GM12872 (cell line): ENCODE results near the gene TRIM62.

Experiments used
- TF ChIP-seq, protein P1 (sequence below): IDR thresholded peaks from 3 replicates; pipeline ENCODE4 v1.5.1; 2011; ENCODE audit warnings: low read depth, mild to moderate bottlenecking, low read length, moderate library complexity; ENCODE audit not compliant: insufficient read depth

The TRIM62 gene

DNA sequence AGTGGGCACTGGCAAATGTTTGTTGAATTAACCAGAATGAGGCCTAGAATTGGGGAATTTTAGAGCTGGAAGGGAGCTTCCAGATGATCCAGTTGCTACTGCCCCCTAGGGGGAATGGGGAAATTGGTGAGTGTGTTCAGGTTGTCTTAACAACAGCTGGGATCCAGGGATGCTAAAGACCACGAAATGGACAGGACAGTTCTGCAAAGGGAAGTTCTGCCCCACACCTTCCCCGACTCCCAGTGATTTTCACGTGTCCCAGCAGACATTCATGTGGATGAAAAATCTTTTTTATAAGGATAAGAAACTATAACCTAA lies 33.9 kb downstream of the TRIM62 start:
- TF ChIP-seq, protein P1, sequence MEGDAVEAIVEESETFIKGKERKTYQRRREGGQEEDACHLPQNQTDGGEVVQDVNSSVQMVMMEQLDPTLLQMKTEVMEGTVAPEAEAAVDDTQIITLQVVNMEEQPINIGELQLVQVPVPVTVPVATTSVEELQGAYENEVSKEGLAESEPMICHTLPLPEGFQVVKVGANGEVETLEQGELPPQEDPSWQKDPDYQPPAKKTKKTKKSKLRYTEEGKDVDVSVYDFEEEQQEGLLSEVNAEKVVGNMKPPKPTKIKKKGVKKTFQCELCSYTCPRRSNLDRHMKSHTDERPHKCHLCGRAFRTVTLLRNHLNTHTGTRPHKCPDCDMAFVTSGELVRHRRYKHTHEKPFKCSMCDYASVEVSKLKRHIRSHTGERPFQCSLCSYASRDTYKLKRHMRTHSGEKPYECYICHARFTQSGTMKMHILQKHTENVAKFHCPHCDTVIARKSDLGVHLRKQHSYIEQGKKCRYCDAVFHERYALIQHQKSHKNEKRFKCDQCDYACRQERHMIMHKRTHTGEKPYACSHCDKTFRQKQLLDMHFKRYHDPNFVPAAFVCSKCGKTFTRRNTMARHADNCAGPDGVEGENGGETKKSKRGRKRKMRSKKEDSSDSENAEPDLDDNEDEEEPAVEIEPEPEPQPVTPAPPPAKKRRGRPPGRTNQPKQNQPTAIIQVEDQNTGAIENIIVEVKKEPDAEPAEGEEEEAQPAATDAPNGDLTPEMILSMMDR: peak; percentile 43; the same call in 2 of the 3 replicates

DNA sequence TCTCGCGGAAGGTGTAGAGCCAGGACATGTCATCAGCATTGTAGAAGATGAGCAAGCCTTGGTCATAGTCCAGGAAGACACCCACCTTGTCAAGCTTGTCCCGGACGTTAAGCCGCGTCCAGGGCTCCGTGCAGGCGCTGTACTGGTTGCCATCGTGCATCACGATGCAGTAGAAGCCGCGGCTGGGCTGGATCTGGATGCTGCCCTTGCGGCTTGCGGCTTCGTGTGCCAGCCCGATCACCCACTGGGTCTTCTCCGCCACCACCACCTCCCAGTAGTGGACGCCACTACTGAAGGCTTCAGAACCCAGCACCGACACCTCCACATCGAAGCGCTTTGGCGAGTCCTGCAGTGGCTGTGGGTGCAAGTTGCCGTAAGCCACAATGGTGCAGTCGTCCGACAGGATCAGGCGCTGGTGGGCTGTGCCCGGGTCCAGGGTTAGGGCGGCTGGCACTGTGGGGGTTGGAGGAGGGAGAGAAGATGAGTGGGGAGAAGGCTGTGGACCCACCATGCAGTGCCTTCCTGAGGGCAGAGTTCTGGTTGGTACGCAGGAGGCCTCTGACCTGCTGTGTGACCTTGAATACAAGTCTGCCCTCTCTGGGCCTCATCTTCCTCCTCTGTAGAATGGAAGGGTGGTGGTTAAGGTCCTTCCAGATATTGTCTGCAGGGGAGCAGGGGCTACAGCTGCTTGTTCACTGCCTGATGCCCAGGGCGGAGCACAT lies 34.4 kb downstream of the TRIM62 start:
- TF ChIP-seq, protein P1: no peak

DNA sequence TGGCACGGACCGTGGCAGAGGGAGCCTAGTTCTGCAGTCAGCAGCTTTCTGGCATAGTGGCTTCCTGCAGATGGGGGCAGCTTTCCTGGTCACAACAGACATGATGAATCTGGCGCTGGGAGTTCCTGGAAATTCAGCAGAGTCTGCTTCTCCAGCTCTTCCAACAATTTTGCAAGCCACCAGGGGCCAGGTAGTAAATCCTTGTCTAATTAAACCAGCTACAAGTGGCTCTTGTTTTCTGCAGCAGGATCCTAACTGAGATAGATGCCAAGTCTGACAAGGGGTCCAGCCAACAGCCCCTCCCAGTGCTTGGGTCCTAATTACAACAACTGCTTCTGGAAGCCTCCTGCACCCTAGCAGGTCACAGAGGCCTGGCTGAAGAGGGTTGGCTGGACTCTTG lies 35.8 kb downstream of the TRIM62 start:
- TF ChIP-seq, protein P1: no peak

DNA sequence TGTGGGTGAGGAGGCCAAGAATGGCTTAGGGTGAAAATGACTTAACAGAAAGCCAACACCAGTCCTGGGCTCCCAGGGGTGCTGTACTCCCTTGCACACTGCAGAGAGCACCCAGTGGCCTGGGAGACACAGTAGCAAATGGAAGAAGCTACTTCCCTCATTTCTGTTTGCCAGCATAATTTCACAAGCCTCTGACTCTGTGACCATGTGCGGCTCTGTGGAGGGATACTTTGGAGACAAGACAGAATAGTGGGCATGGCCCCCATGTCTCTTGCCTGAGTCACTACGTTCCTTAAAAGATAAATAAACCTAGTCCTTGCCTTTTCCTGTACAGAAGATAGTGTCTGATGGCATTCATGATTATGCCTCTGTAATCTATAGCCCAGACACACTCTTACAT lies 38.1 kb downstream of the TRIM62 start:
- TF ChIP-seq, protein P1: no peak

DNA sequence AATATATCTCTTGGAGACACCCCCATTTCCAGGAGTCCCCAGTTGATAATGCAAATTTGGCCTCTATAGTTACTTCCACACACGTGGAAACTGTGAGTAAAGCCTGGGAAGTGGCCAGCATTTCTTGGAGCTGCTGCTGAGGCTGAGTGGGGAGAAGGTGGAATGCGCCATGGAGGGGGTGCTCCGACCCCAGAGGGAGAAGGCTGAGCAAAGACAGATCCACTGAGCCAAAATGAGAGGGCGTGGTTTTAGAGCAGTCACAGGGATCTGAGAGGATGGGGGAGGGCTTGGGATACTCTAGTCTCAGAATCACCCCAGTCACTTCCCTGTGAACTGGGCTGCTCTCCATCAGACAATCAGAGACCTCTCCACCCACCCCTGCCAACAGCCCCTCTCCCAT lies 38.7 kb downstream of the TRIM62 start:
- TF ChIP-seq, protein P1: no peak

DNA sequence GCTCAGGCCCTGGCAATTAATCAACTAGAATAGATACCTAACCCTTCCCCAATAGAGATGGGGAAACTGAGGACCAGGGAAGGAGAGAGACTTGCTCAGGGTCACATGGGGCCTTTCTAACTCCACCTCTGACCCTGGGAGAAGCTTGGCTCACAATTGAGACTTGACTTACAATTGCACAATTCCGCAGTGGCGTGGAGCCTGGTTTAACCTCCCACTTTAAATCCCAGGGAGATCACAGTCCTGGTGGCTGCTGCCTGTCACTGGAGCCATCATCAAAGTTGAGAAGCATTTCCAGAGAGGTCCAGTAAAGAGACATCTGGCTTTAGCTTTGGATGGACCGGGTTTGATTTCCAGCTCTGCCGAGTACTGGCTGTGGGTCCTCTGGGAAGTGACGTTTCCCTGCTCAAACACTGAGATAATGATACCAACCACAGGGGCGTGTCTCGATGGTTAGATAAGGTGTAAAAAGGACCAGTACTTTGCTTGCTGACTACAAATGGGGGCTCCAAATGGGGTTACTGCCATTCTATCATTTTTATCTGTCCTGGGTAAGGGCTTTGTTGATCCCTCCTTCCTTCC lies 39.3 kb downstream of the TRIM62 start:
- TF ChIP-seq, protein P1: no peak

DNA sequence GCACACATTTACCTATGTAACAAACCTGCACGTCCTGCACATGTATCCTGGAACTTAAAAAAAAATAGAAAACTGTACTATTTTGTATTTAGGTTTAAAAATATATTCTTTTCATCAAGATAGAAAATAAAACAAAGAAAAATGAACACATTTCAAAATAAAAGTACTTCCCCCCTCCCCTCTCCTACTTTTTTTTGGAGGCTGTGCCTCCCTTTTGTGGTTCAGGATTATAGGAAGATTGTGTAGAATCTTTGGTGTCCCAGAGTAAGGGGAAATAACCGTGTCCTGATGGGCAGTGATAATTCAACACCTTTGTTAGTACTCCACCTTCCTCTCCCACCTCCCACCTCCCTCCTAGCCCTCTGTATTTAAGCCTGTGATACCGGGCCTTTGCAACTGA lies 40.1 kb downstream of the TRIM62 start:
- TF ChIP-seq, protein P1: no peak
